ENCODE data around the gene CSGALNACT2.

DNA sequence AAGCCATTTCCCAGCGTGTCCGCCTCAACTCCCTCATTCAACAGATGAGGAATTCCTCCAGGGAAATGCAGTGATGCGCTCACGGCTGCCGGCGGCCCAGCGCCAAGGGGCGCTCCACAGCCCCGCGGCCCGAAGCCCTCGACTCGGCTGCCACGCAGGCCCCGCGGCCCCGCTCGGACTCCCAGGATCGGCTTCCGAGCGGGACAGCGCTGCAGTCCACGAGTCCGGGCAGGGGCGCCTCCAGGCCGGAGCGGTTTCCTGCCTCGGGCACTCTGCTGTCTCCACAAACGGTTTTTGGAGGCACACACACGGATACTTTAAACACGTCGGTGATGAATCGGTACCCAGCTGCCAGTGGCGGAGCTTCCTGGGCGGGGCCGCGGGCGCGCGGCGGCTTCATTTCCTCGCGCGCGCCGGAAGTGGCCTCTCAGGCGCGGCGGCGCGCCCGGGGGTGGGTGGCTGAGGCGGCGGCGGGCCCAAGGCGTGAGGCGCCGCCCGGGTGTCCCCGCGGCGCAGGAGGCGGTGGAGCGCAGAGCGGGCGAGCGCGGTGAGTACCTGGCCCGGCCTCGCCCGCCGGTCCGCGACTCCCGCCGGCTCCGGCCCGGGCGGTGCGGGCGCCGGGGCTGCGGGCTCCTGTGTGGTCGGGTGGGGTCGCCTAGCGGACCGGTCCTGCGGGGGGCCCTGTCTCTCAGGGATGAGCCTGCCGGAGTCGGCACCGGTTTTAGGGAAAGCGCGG is at the start of gene CSGALNACT2:
- TF ChIP-seq, protein P1, sequence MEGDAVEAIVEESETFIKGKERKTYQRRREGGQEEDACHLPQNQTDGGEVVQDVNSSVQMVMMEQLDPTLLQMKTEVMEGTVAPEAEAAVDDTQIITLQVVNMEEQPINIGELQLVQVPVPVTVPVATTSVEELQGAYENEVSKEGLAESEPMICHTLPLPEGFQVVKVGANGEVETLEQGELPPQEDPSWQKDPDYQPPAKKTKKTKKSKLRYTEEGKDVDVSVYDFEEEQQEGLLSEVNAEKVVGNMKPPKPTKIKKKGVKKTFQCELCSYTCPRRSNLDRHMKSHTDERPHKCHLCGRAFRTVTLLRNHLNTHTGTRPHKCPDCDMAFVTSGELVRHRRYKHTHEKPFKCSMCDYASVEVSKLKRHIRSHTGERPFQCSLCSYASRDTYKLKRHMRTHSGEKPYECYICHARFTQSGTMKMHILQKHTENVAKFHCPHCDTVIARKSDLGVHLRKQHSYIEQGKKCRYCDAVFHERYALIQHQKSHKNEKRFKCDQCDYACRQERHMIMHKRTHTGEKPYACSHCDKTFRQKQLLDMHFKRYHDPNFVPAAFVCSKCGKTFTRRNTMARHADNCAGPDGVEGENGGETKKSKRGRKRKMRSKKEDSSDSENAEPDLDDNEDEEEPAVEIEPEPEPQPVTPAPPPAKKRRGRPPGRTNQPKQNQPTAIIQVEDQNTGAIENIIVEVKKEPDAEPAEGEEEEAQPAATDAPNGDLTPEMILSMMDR (IDR thresholded peaks at IDR 0.05; ENCODE audit: low read depth, low read length), result no peak
- TF ChIP-seq, protein P2, sequence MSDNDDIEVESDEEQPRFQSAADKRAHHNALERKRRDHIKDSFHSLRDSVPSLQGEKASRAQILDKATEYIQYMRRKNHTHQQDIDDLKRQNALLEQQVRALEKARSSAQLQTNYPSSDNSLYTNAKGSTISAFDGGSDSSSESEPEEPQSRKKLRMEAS (IDR thresholded peaks at IDR 0.05; ENCODE audit: low read depth, low read length), result no peak
- TF ChIP-seq POLR2A (IDR thresholded peaks at IDR 0.05; ENCODE audit: extremely low read depth, insufficient read length) (peak; percentile 70), MYC (IDR thresholded peaks at IDR 0.05; ENCODE audit: low read depth, low read length) (peak; percentile 17; the same call in 1 of the 2 replicates)

Data from NB4 (cell line).